HepG2 (cell line): ENCODE data around the gene AGAP1. TPM values are rescaled to one million over a fixed set of nuclear protein-coding genes. Genes with fewer than 3 reads are reported as not detected.

Experiments
- ARID2 ChIP-seq: sonication (generic); formaldehyde crosslinking; IDR thresholded peaks from 2 replicates; pipeline ENCODE4 v1.8.1; 2022; ENCODE audit warnings: mild to moderate bottlenecking, missing genetic modification reagents, borderline replicate concordance
- FIP1L1 ChIP-seq: fragments of 200-400 bp; formaldehyde crosslinking; IDR thresholded peaks from 2 replicates; pipeline ENCODE4 v1.6.1; 2018; ENCODE audit warnings: low read depth, mild to moderate bottlenecking, low read length, moderate library complexity, borderline replicate concordance; ENCODE audit not compliant: insufficient read depth
- IKZF5 ChIP-seq: IDR thresholded peaks from 2 replicates; pipeline ENCODE4 v1.6.1; 2018; ENCODE audit warnings: missing genetic modification reagents, mild to moderate bottlenecking, missing compliant biosample characterization
- KLF16 ChIP-seq, 2 experiments: sonication (generic) in 1 of 2; formaldehyde crosslinking in 1 of 2; IDR thresholded peaks; 2 replicates each; pipeline versions ENCODE4 v1.6.1 to v1.8.0; 2016 to 2023; ENCODE audit warnings: missing genetic modification reagents in 2 of 2, missing compliant biosample characterization in 1 of 2
- MNT ChIP-seq: fragments of 450-650 bp; IDR thresholded peaks from 2 replicates; pipeline ENCODE4 v1.6.1; 2016
- NCOA5 ChIP-seq: sonication (generic); formaldehyde crosslinking; IDR thresholded peaks from 2 replicates; pipeline ENCODE4 v1.4.0; 2020; ENCODE audit warnings: missing genetic modification reagents
- RAD21 ChIP-seq: fragments of 450-650 bp; formaldehyde crosslinking; IDR thresholded peaks from 2 replicates; pipeline ENCODE4 v1.5.0; 2020; ENCODE audit warnings: mild to moderate bottlenecking
- SIN3B ChIP-seq: fragments of 150-350 bp; IDR thresholded peaks from 2 replicates; pipeline ENCODE4 v1.6.1; 2014; ENCODE audit warnings: low read length
- TRIM24 ChIP-seq: sonication (generic); formaldehyde crosslinking; IDR thresholded peaks from 2 replicates; pipeline ENCODE4 v1.8.0; 2022; ENCODE audit warnings: mild to moderate bottlenecking, missing genetic modification reagents
- ZNF343 ChIP-seq: sonication (generic); formaldehyde crosslinking; IDR thresholded peaks from 2 replicates; pipeline ENCODE4 v1.4.0; 2020; ENCODE audit warnings: mild to moderate bottlenecking, missing genetic modification reagents
- ZNF574 ChIP-seq: sonication (generic); formaldehyde crosslinking; IDR thresholded peaks from 2 replicates; pipeline ENCODE4 v1.4.0; 2020; ENCODE audit warnings: missing genetic modification reagents
- ZNF737 ChIP-seq: sonication (generic); formaldehyde crosslinking; IDR thresholded peaks from 2 replicates; pipeline ENCODE4 v1.5.0; 2020; ENCODE audit warnings: missing genetic modification reagents, mild to moderate bottlenecking, borderline replicate concordance
- ZNF746 ChIP-seq: sonication (generic); formaldehyde crosslinking; IDR thresholded peaks from 2 replicates; pipeline ENCODE4 v1.8.0; 2022; ENCODE audit warnings: mild to moderate bottlenecking, missing genetic modification reagents
- ZNF768 ChIP-seq: sonication (generic); formaldehyde crosslinking; IDR thresholded peaks from 2 replicates; pipeline ENCODE4 v1.4.0; 2020; ENCODE audit warnings: missing genetic modification reagents
- polyA plus RNA-seq, 8 experiments: library from polyadenylated mRNA; depleted of rRNA in 3 of 8; stranded (reverse) in 7 of 8; unstranded in 1 of 8; fragments of >200 nt; fragmentation: Illumina TruSeq in 4 of 8; extraction: Trizol in 4 of 8; gene quantifications; 2 replicates each; pipeline versions ENCODE4 v1.2.1 to v1.2.3, GENCODE V29; 2011 to 2016; ENCODE audit warnings: low read depth in 4 of 8, missing spikeins in 1 of 8, mixed read lengths in 1 of 8; ENCODE audit not compliant: insufficient read depth in 1 of 8
- total RNA-seq, 5 experiments: library from RNA; depleted of rRNA; stranded (reverse); fragments of >200 nt; fragmentation: Illumina TruSeq; extraction: Trizol; gene quantifications; 2 replicates each; pipeline ENCODE4 v1.2.3, GENCODE V29; 2016; ENCODE audit warnings: low read depth in 1 of 5
- TF ChIP-seq, protein P1 (sequence below): sonication (generic); formaldehyde crosslinking; IDR thresholded peaks from 2 replicates; pipeline ENCODE4 v1.5.0; 2020; ENCODE audit warnings: missing genetic modification reagents
- TF ChIP-seq, protein P2 (sequence below): sonication (generic); formaldehyde crosslinking; IDR thresholded peaks from 2 replicates; pipeline ENCODE4 v1.4.0; 2020; ENCODE audit warnings: mild to moderate bottlenecking, missing genetic modification reagents
- TF ChIP-seq, protein P3 (sequence below): sonication (generic); formaldehyde crosslinking; conservative IDR thresholded peaks from 2 replicates; pipeline ENCODE4 v1.4.0; 2020; ENCODE audit warnings: missing genetic modification reagents

The AGAP1 gene
- total and polyA plus RNA-seq, 2 of the 13 experiments (the other 11 are each of a cell fraction or from before 2014, with no cell fraction given), result 21.2 to 32.7 TPM

DNA sequence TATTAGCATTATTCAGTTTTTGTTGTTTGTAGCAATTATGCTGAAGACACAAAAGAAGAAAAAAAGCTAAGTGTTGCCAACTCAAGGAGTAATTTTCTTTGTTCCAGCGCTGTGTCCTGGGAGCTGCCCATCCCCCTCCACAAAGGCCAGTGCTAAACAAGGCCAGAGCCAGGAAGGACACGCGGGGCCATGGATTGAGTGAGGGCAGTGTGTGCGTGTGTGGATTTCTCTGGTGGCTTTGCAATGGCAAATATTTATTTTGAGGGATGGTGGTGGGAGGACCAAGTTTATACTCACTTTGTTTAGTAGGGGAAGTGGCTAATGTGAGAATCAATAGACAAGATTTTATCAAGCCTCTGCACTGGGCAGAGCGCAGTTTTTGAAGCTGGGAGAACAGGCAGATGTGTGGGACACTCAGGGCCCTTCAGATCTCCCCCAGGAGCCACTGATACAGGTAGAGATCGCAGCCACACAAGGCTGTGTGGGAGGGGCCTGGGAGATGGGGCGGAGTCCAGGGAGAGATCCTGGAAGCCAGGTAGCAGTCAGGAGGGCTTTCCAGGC, 11.4 kb downstream of the AGAP1 start (continued):
- TF ChIP-seq ZNF746, result peak; percentile 93
- TF ChIP-seq, protein P1, sequence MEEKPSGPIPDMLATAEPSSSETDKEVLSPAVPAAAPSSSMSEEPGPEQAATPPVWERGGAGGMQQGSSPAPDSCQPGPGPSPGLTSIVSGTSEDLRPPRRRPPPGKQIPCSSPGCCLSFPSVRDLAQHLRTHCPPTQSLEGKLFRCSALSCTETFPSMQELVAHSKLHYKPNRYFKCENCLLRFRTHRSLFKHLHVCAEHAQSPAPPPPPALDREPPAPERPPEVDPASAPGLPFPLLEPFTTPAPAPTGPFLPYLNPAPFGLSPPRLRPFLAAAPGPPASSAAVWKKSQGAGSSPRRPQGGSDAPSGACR (CRISPR knock-in tag), result peak; percentile 58; the same call in 1 of the 2 replicates
- TF ChIP-seq ZNF768 (CRISPR knock-in tag), result no peak
- TF ChIP-seq ZNF343 (CRISPR knock-in tag), result no peak
- TF ChIP-seq ARID2, result peak; percentile 72; the same call in 1 of the 2 replicates
- TF ChIP-seq MNT, result peak; percentile 28; the same call in 1 of the 2 replicates
- TF ChIP-seq SIN3B, result no peak
- TF ChIP-seq ZNF574 (CRISPR knock-in tag), result peak; percentile 73; the same call in 1 of the 2 replicates
- TF ChIP-seq KLF16 (CRISPR knock-in tag; IDR thresholded peaks at IDR 0.05), result peak in 1 of 2 experiments; percentile 74; a peak in 1 of 4 replicates
- no peak for TF ChIP-seq FIP1L1
- TF ChIP-seq IKZF5 (CRISPR knock-in tag), result peak; percentile 83; the same call in 1 of the 2 replicates
- TF ChIP-seq, protein P2, sequence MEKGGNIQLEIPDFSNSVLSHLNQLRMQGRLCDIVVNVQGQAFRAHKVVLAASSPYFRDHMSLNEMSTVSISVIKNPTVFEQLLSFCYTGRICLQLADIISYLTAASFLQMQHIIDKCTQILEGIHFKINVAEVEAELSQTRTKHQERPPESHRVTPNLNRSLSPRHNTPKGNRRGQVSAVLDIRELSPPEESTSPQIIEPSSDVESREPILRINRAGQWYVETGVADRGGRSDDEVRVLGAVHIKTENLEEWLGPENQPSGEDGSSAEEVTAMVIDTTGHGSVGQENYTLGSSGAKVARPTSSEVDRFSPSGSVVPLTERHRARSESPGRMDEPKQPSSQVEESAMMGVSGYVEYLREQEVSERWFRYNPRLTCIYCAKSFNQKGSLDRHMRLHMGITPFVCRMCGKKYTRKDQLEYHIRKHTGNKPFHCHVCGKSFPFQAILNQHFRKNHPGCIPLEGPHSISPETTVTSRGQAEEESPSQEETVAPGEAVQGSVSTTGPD (CRISPR knock-in tag), result no peak
- TF ChIP-seq TRIM24 (CRISPR knock-in tag), result peak; percentile 67; the same call in 1 of the 2 replicates
- TF ChIP-seq, protein P3, sequence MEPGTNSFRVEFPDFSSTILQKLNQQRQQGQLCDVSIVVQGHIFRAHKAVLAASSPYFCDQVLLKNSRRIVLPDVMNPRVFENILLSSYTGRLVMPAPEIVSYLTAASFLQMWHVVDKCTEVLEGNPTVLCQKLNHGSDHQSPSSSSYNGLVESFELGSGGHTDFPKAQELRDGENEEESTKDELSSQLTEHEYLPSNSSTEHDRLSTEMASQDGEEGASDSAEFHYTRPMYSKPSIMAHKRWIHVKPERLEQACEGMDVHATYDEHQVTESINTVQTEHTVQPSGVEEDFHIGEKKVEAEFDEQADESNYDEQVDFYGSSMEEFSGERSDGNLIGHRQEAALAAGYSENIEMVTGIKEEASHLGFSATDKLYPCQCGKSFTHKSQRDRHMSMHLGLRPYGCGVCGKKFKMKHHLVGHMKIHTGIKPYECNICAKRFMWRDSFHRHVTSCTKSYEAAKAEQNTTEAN, result no peak
- no peak for TF ChIP-seq RAD21 (CRISPR knock-in tag)
- TF ChIP-seq ZNF737 (CRISPR knock-in tag), result no peak
- no peak for TF ChIP-seq NCOA5 (CRISPR knock-in tag)
